Measurements from ENCODE around the gene G6PC3.
"Not testable (repeated sequence)": the region's sequence is repeated elsewhere in the genome, so short reads cannot be mapped to it uniquely, and the experiment has no call there.

The G6PC3 gene, protein sequence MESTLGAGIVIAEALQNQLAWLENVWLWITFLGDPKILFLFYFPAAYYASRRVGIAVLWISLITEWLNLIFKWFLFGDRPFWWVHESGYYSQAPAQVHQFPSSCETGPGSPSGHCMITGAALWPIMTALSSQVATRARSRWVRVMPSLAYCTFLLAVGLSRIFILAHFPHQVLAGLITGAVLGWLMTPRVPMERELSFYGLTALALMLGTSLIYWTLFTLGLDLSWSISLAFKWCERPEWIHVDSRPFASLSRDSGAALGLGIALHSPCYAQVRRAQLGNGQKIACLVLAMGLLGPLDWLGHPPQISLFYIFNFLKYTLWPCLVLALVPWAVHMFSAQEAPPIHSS

GRCh38 chr17:44070455-44071197 is at the start of gene G6PC3:
Gene G6PC3, plus strand, starts transcription at chr17:44070735. Its CDS starts 231 bp downstream, at chr17:44070966.
- peak; percentile 88 to 90 for DNase-seq

GRCh38 chr17:44021227-44021626 is 49.3 kb upstream of the G6PC3 start:
- not testable (repeated sequence) for DNase-seq

GRCh38 chr17:44022246-44022645 is 48.3 kb upstream of the G6PC3 start:
- no peak for DNase-seq

- DNase-seq = no peak
Observed at GRCh38 chr17:44023545-44024270, 46.8 kb upstream of the G6PC3 start.

DNA sequence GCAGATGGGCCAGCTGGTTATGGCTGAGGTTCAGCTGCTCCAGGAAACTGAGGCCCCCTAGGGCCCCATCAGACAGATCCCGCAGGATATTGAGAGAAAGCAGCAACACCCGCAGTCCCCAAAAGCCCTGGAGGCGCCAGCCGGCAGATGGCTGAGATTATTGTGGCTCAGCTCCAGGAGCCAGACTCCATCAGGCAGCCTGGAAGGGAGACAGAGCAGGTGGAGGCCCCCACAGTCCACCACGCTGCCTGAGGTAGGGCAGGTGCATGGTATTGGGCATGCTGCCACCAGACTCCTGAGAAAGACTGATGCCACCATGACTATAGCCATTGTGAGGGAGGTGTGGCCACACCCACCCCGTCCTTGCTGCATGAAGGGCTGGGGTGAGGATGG is 46.3 kb upstream of the G6PC3 start:
- DNase-seq = no peak

- DNase-seq = no peak
Observed at GRCh38 chr17:44024853-44025252, 45.7 kb upstream of the G6PC3 start.

DNA sequence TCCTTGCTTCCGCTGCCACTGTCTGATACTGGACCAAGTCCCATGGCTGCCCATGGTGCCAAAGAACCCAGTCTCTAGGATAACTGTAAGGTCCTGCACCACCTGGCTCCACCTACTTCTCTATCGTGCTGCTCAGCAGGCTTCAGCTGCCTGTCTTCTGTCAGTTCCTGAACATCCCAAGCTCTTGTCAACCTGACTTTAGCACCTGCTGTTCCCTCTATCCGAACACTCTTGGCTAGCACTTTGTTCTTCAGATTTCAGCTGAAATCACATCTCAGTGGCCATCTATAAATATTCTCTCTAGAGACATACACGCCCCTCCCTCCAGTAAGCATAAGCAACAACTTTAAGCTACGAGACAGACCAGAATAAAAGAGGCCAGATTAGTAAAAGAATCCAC is 40.8 kb upstream of the G6PC3 start:
- no peak for DNase-seq

DNA sequence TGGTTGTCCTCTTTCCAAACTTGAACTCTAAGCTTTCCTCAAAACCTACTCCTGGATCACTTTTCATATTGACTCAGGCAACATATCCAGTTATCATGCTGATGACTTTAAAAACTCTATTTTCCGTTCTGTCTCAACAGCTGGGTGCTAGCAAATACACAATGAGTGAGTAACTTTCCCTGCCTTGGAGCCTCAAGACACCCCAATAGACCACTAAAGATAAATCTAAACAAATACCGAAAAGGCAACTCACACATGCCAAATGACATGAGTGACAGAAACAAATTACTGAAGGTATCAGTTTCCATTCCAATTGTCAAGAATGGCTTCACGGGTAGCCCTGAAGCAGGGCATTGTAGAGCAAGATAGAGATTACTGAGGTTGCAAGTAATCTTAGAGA is 40.1 kb upstream of the G6PC3 start:
- DNase-seq = no peak

GRCh38 chr17:44033861-44034408 is 36.6 kb upstream of the G6PC3 start:
- DNase-seq = no peak

GRCh38 chr17:44034688-44035087 is 35.8 kb upstream of the G6PC3 start:
- not testable (repeated sequence) for DNase-seq

GRCh38 chr17:44037471-44037870 is 33.1 kb upstream of the G6PC3 start:
- DNase-seq = no peak

DNA sequence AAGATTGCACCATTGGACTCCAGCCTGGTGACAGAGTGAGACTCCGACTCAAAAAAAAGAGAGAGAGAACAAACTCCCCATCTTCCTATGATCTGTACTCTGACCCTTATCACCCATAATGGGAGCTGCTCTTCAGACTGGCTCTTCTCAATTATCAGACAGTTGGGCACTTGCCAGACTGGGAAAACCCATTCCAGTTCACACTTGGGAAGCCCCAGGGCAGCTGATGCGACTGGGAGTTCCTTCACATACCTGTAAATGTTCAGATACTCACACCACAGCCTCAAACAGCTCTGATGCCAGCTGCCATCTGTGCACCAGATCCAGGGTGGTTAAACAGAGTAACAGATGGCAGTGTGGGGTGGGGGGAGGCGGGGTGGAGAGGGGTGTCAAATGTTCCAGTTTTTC is 31.9 kb upstream of the G6PC3 start:
- DNase-seq = no peak

DNA sequence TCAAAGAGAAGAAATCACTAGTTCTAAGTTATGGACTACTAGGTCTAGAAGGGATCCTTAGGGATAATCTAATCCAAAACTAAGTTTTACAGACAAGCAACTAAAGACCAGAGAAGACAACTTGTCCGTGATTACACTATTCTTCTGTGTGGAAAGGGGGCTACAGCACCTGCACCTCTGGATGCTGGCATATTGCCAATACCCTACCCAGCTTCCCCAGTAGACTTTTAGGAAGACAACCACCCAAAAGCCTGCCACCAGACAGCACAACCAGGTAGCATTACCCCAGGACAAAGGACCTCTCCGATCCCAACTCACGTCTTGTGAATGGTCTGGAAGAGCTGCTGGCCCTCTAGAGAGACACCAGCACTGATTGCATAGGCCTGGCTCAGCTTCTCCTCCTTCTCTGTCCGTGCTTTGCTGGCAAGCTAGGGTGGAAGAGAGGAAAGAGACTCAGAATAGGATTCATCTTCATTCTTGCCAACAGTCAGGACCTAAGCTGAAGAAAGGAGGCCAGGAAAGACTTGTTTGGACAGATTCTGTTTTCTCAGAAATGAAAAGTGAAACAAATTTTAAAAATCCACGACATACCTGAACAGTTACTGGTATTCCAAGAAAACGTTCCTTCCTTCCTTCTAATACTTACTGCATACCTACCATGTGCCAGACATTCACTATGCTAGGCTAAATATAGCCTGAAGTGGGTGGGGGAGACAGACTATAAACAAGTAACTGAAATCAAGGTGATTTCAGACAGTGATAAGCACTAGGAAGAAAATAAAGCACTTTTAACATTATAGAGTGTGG is 30.5 kb upstream of the G6PC3 start:
- DNase-seq = no peak

- DNase-seq = no peak
Observed at GRCh38 chr17:44043272-44043696, 27.3 kb upstream of the G6PC3 start.

- DNase-seq = no peak
Observed at GRCh38 chr17:44044071-44044470, 26.5 kb upstream of the G6PC3 start.

DNA sequence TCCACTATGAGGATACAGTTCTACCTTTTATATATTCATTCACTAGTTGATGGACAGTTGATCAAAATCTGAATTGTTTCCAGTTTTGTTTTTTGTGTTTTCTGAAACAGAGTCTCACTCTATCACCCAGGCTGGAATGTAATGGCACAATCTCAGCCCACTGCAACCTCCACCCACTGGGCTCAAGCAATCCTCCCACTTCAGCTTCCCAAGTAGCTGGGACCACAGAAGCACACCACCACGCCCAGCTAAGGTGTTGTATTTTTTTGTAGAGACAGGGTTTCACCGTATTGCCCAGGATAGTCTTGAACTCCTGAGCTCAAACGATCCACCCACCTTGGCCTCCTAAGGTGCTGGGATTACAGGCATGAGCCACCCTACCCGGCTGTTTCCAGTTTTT is 25.0 kb upstream of the G6PC3 start:
- DNase-seq = no peak

GRCh38 chr17:44046893-44047292 is 23.6 kb upstream of the G6PC3 start:
- not testable (repeated sequence) for DNase-seq

GRCh38 chr17:44049294-44050060 is 21.1 kb upstream of the G6PC3 start:
- DNase-seq = no peak

DNA sequence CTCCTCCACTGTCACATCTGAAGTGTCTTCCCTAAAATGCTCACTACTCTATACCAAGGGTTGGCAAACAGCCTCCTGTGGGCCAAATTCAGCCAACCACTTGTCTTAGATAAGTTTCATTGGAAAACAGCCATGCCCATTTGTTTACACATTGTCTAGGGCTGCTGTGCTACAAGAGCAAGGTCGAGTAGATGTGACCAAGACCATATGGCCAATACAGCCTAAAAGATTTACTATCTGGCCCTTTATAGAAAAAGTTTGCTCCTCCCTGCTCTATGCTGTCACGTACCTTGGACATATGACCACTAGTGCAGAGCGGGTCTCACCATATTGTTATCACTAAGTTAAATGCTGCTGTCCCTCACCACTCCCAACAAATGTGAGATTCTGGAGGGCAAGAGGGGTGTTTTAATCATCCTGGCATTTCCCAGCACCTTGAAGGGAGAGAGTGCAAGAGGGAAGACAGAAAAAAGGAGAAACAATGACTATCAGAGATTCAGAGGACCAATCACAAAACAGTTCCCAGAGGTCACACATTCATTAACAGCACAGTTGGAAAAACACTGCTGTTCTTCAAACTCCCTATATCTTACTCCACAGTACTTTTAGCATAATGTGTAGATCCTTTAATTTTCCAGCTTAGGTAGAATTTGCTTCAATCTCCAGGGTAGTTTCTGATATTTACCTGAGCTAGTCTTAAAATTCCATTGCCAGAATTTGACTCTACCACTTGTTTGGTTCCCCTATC is 17.2 kb upstream of the G6PC3 start:
- no peak for DNase-seq

GRCh38 chr17:44059101-44059892 is 11.2 kb upstream of the G6PC3 start:
- DNase-seq = no peak

Measured in activated T-cell treated with anti-CD3 and anti-CD28 coated beads, Interleukin-2, amount 50 U/mL, for 48 hours (primary cell).